ENCODE measurements around the gene CCDC63.

- TF ChIP-seq, protein P1, sequence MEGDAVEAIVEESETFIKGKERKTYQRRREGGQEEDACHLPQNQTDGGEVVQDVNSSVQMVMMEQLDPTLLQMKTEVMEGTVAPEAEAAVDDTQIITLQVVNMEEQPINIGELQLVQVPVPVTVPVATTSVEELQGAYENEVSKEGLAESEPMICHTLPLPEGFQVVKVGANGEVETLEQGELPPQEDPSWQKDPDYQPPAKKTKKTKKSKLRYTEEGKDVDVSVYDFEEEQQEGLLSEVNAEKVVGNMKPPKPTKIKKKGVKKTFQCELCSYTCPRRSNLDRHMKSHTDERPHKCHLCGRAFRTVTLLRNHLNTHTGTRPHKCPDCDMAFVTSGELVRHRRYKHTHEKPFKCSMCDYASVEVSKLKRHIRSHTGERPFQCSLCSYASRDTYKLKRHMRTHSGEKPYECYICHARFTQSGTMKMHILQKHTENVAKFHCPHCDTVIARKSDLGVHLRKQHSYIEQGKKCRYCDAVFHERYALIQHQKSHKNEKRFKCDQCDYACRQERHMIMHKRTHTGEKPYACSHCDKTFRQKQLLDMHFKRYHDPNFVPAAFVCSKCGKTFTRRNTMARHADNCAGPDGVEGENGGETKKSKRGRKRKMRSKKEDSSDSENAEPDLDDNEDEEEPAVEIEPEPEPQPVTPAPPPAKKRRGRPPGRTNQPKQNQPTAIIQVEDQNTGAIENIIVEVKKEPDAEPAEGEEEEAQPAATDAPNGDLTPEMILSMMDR (conservative IDR thresholded peaks at IDR 0.05 in 1 of 2, IDR thresholded peaks at IDR 0.05 in 1 of 2; ENCODE audit: low read depth in 1 of 2, low read length in 2 of 2) = no peak
- no peak for TF ChIP-seq EZH2 (IDR thresholded peaks at IDR 0.05; ENCODE audit: low read length, missing control alignments)
Observed at GRCh38 chr12:110943373-110943772, 96.6 kb downstream of the CCDC63 start.

Data from fibroblast of lung (primary cell).